AG09309 (cell line): ENCODE data around the gene CRTC3.
A peak's percentile ranks its signal among the peaks of the same experiment; 100 is the strongest.
"Not testable (repeated sequence)": the region's sequence is repeated elsewhere in the genome, so short reads cannot be mapped to it uniquely, and the experiment has no call there.

ENCODE experiments used
- DNase-seq: peaks from one replicate; pipeline ENCODE4 v3.0.0-alpha.2; 2010; ENCODE audit warnings: low read depth
- H3K4me3 ChIP-seq: 2 replicates; pipeline ENCODE4 v1.5.1; 2011; ENCODE audit warnings: mild to moderate bottlenecking, low read depth, low read length, moderate library complexity; ENCODE audit not compliant: control insufficient read depth
- CTCF ChIP-seq: IDR thresholded peaks from 2 replicates; pipeline ENCODE4 v1.5.1; 2011; ENCODE audit warnings: mild to moderate bottlenecking, low read depth, low read length, inconsistent platforms; ENCODE audit not compliant: insufficient read depth, control insufficient read depth; ENCODE audit errors: missing control alignments

The CRTC3 gene

GRCh38 chr15:90520365-90520764 is 9.4 kb upstream of the CRTC3 start:
- TF ChIP-seq CTCF = no peak
- no peak for DNase-seq

GRCh38 chr15:90523373-90523772 is 6.3 kb upstream of the CRTC3 start:
- H3K4me3 ChIP-seq = no peak overlapping the region
- DNase-seq = no peak
- TF ChIP-seq CTCF = no peak

More at GRCh38 chr15:90520365-90520764, 9.4 kb upstream of the CRTC3 start:
- no peak overlapping the region for H3K4me3 ChIP-seq

- not testable (repeated sequence) for DNase-seq, H3K4me3 ChIP-seq
These were observed 5.5 kb upstream of the CRTC3 start for GRCh38 chr15:90524018-90524803.

GRCh38 chr15:90529011-90529370 is 732 bp upstream of the CRTC3 start:
- DNase-seq = no peak
- H3K4me3 ChIP-seq = peak overlapping the region; percentile 54

GRCh38 chr15:90530250-90531051 is 728 bp downstream of the CRTC3 start:
- TF ChIP-seq CTCF = no peak
- DNase-seq = no peak
- peak overlapping the region; percentile 76 for H3K4me3 ChIP-seq

More at GRCh38 chr15:90529011-90529370, 732 bp upstream of the CRTC3 start:
- TF ChIP-seq CTCF = no peak

- TF ChIP-seq CTCF = no peak
- DNase-seq = no peak
- H3K4me3 ChIP-seq = peak overlapping the region; percentile 76
These were observed 1.4 kb downstream of the CRTC3 start for GRCh38 chr15:90531147-90531546.

- H3K4me3 ChIP-seq = no peak overlapping the region
- no peak for DNase-seq
- no peak for TF ChIP-seq CTCF
These were observed 5.5 kb downstream of the CRTC3 start for GRCh38 chr15:90535254-90535653.
